HUES64 (cell line): ENCODE results near the gene FAM120C.

Experiments used
- H3K27ac ChIP-seq: 2 replicates; pipeline ENCODE4 v1.7.0; 2013; ENCODE audit warnings: low read depth, low read length, inconsistent platforms
- H3K27me3 ChIP-seq: 2 replicates; pipeline ENCODE4 v1.6.1; 2013; ENCODE audit warnings: mild to moderate bottlenecking, low read length; ENCODE audit not compliant: insufficient read depth
- H3K36me3 ChIP-seq: 2 replicates; pipeline ENCODE4 v1.6.1; 2013; ENCODE audit warnings: mild to moderate bottlenecking, low read length; ENCODE audit not compliant: insufficient read depth
- H3K4me1 ChIP-seq: 2 replicates; pipeline ENCODE4 v1.6.1; 2013; ENCODE audit warnings: mild to moderate bottlenecking, low read length, moderate library complexity; ENCODE audit not compliant: insufficient read depth
- H3K4me3 ChIP-seq: 2 replicates; pipeline ENCODE4 v1.5.1; 2013; ENCODE audit warnings: mild to moderate bottlenecking, low read length, moderate library complexity
- H3K9ac ChIP-seq: 2 replicates; pipeline ENCODE4 v1.6.1; 2013; ENCODE audit warnings: mild to moderate bottlenecking, low read depth, low read length
- H3K9me3 ChIP-seq: 2 replicates; pipeline ENCODE4 v1.6.1; 2013; ENCODE audit warnings: low read depth, low read length; ENCODE audit not compliant: insufficient read depth
- WGBS: fragments of 150-250, 120-280 bp; methylation state at CpG from one replicate; pipeline ENCODE4 v1.1.7; 2013; ENCODE audit warnings: missing lambda C conversion rate; 5-methylcytosine and 5-hydroxymethylcytosine counted together

The FAM120C gene

DNA sequence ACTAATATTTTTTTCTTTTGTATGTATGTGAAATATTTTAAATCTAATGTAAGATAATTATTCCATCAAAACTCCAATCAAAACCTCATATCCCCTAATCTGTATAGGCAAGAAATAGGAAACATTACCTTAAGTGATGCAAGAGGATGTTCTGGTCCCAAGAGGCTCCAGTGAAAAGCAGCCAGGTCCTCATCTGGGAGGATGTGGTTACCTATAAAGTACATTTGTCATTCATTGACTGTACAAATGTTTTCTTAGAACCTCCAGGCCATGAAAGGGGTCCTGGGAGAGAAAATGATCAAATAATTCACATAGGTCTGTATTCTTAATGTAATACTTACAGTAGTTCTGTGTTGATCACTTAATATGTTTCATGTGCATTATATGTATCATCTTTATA lies 25.5 kb downstream of the FAM120C start:
- Histone ChIP-seq H3K4me1 (no peaks in the 10 kb centered on the region), H3K27ac (no peak overlapping the region), H3K4me3 (no peak overlapping the region), H3K9me3 (no peaks in the 10 kb centered on the region), H3K27me3 (no peaks in the 10 kb centered on the region), H3K9ac (no peak overlapping the region), H3K36me3 (peaks cover 2% of the 10 kb centered on the region; the same call in 1 of the 2 replicates)

- Histone ChIP-seq H3K9me3 (no peaks in the 10 kb centered on the region), H3K36me3 (peaks cover 14% of the 10 kb centered on the region), H3K27ac (no peak overlapping the region), H3K4me3 (no peak overlapping the region), H3K9ac (no peak overlapping the region), H3K4me1 (no peaks in the 10 kb centered on the region), H3K27me3 (no peaks in the 10 kb centered on the region)
- WGBS = 87% methylated on average over 2 of the region's 2 CpGs
These were observed 48.8 kb downstream of the FAM120C start for GRCh38 chrX:54134269-54134668.

- Histone ChIP-seq H3K4me3 (no peak overlapping the region), H3K9me3 (no peaks in the 10 kb centered on the region), H3K27ac (no peak overlapping the region), H3K9ac (no peak overlapping the region), H3K27me3 (no peaks in the 10 kb centered on the region), H3K4me1 (0 out of 2 replicates have a peak, but pooled peaks cover 5% of the 10 kb centered on the region), H3K36me3 (no peaks in the 10 kb centered on the region)
- 93% methylated on average over 7 of the region's 7 CpGs for WGBS
These were observed 66.7 kb downstream of the FAM120C start for GRCh38 chrX:54116391-54116790.

DNA sequence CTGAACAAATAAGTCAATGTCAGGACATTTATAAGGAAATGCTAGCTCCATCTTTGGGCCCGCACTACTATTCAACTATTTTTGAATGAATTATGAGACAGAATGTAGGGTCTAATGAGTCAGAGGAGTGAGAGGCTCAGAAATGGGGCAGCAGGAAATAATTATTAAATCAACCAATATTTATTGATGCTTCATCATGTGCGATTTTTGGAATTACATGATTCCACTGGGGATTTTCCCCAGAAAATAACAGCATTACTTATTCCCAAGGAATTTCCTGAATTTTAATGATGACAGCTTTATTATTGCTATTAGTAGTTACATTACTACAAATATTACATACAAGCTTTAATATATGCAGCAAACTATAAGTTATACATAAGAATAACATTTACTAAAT lies 89.5 kb downstream of the FAM120C start:
- no peak overlapping the region for H3K27ac ChIP-seq
- no peaks in the 10 kb centered on the region for H3K9me3 ChIP-seq
- 100% methylated on average over 1 of the region's 2 CpGs for WGBS
- no peak overlapping the region for H3K9ac ChIP-seq
- H3K4me1 ChIP-seq = no peaks in the 10 kb centered on the region
- H3K4me3 ChIP-seq = no peak overlapping the region
- no peaks in the 10 kb centered on the region for H3K36me3 ChIP-seq
- no peaks in the 10 kb centered on the region for H3K27me3 ChIP-seq

GRCh38 chrX:54093159-54093558 lies 89.9 kb downstream of the FAM120C start:
- H3K4me1 ChIP-seq = no peaks in the 10 kb centered on the region
- no peak overlapping the region for H3K4me3 ChIP-seq
- no peaks in the 10 kb centered on the region for H3K9me3 ChIP-seq
- WGBS = 91% methylated on average over 1 of the region's 1 CpG
- H3K9ac ChIP-seq = no peak overlapping the region
- no peaks in the 10 kb centered on the region for H3K36me3 ChIP-seq
- H3K27me3 ChIP-seq = no peaks in the 10 kb centered on the region
- no peak overlapping the region for H3K27ac ChIP-seq

- no peak overlapping the region for H3K4me3 ChIP-seq
- no peak overlapping the region for H3K9ac ChIP-seq
- no peaks in the 10 kb centered on the region for H3K9me3 ChIP-seq
- no peaks in the 10 kb centered on the region for H3K4me1 ChIP-seq
- H3K27ac ChIP-seq = no peak overlapping the region
- H3K36me3 ChIP-seq = no peaks in the 10 kb centered on the region
- no peaks in the 10 kb centered on the region for H3K27me3 ChIP-seq
- 100% methylated on average over 2 of the region's 2 CpGs for WGBS
These were observed 92.2 kb downstream of the FAM120C start for GRCh38 chrX:54090880-54091279.

DNA sequence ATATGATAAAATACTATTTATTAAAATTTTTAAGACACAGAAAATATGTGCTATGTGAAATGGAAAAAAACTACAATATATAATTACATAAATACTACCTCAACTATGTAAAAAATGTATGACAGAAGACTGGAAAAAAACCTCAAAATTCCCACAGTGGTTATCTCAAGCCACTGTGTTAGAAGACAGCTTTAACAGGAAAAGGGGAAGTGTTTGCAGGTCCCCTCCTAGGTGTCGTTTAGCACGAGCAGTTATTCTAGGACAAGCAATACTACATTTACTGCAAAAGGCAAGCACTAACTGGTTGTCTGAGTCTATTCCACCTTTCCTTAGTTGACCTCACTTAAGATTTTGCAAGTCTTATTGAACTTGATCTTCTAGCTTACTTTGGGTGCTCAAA lies 93.9 kb downstream of the FAM120C start:
- no peak overlapping the region for H3K9ac ChIP-seq
- no peak overlapping the region for H3K27ac ChIP-seq
- no peaks in the 10 kb centered on the region for H3K27me3 ChIP-seq
- H3K4me1 ChIP-seq = no peaks in the 10 kb centered on the region
- no peaks in the 10 kb centered on the region for H3K9me3 ChIP-seq
- 90% methylated on average over 2 of the region's 2 CpGs for WGBS
- no peaks in the 10 kb centered on the region for H3K36me3 ChIP-seq
- no peak overlapping the region for H3K4me3 ChIP-seq

DNA sequence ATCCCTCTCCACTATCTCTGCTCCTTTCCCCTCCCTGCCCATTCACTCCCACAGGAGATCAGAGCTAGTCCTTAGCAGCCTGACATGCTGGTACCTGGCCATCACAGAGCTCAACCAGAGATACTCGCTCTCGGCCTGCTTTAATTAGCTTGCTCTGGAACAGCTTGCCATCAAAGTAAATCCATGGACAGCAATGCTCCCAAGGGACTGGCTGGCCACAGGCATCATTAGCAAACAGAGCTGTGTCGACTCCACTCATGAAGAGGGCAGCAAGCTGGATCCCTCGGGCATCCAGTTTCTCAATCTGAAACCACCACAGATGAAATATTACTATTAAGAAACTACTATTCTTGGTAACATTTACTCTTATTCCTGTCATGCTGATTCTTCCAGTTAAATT lies 95.4 kb downstream of the FAM120C start:
- Histone ChIP-seq H3K27ac (no peak overlapping the region), H3K27me3 (no peaks in the 10 kb centered on the region), H3K9ac (no peak overlapping the region), H3K4me3 (no peak overlapping the region), H3K4me1 (no peaks in the 10 kb centered on the region), H3K36me3 (no peaks in the 10 kb centered on the region), H3K9me3 (no peaks in the 10 kb centered on the region)
- 87% methylated on average over 4 of the region's 4 CpGs for WGBS

GRCh38 chrX:54085666-54086065 lies 97.4 kb downstream of the FAM120C start:
- Histone ChIP-seq H3K36me3 (no peaks in the 10 kb centered on the region), H3K9me3 (no peaks in the 10 kb centered on the region), H3K4me3 (no peak overlapping the region), H3K27me3 (no peaks in the 10 kb centered on the region), H3K4me1 (no peaks in the 10 kb centered on the region), H3K9ac (no peak overlapping the region), H3K27ac (no peak overlapping the region)
- WGBS = 94% methylated on average over 6 of the region's 6 CpGs

DNA sequence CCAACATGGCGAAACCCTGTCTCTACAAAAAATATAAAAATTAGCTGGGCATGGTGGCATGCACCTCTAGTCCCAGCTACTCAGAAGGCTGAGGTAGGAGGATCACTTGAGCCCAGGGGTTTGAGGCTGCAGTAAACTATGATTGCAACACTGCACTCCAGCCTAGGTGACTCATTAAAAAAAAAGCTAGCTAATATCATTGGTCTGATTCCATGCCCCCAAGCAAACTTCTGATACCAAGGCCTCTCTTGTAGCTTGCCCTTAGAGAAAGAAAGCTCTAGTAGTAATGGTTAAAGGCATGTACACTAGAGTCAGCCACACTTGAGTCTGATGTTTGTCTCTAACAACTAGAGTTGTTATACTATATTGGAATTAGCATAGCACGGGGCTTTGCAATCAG lies 106.2 kb downstream of the FAM120C start:
- Histone ChIP-seq H3K27me3 (no peaks in the 10 kb centered on the region), H3K4me3 (no peak overlapping the region), H3K4me1 (no peaks in the 10 kb centered on the region), H3K36me3 (peaks cover 2% of the 10 kb centered on the region; the same call in 1 of the 2 replicates), H3K27ac (no peak overlapping the region), H3K9me3 (no peaks in the 10 kb centered on the region), H3K9ac (no peak overlapping the region)
- WGBS = 100% methylated on average over 1 of the region's 2 CpGs

DNA sequence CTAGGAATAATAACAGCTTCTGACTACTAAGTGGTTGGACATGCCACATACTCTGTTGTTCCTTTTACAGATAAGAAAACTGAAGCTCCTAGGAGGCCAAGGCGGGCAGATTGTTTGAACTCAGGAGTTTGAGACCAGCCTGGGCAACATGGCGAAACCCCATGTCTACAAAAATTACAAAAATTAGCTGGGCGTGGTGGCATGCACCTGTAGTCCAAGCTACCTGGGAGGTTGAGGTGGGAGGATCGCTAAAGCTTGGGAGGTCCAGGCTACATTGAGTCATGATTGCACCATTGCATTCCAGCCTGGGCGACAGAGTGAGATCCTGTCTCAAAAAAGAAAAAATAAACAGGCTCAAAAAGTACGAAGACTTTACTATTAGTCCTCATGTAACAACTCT lies 108.2 kb downstream of the FAM120C start:
- H3K4me1 ChIP-seq = no peaks in the 10 kb centered on the region
- H3K27ac ChIP-seq = no peak overlapping the region
- no peak overlapping the region for H3K4me3 ChIP-seq
- no peak overlapping the region for H3K9ac ChIP-seq
- H3K27me3 ChIP-seq = no peaks in the 10 kb centered on the region
- no peaks in the 10 kb centered on the region for H3K36me3 ChIP-seq
- 93% methylated on average over 5 of the region's 6 CpGs for WGBS
- H3K9me3 ChIP-seq = no peaks in the 10 kb centered on the region

DNA sequence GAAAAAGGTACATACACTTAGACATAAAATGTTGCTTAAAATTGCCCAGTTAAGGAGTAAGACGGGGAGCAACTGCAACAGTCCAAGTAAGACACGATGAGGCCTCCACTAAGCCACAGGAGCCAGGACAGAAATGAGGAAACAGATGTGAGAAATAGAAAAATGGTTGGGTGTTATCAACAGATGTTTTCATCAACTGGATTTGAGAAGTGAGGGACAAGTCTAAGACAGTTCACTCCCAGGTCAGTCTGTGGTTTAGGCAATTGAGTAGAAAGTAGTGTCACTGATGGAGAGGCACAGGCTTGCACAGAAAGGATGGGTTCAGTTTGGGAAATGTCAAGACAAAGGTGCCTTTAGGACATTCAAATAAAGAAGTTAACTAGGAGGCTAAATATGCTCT lies 115.3 kb downstream of the FAM120C start:
- Histone ChIP-seq H3K9ac (no peak overlapping the region), H3K27ac (no peak overlapping the region), H3K36me3 (no peaks in the 10 kb centered on the region), H3K27me3 (no peaks in the 10 kb centered on the region), H3K9me3 (no peaks in the 10 kb centered on the region), H3K4me3 (no peak overlapping the region), H3K4me1 (no peaks in the 10 kb centered on the region)
- 94% methylated on average over 2 of the region's 2 CpGs for WGBS
